ENCODE measurements around the gene PAFAH2. TPM values are rescaled to one million over a fixed set of nuclear protein-coding genes. Genes with fewer than 3 reads are reported as not detected.

The PAFAH2 gene
- total RNA-seq, result 9.7 TPM
- long read RNA-seq, partial matches to known transcripts, result 1 of 3 reads
- long read RNA-seq, other reads (novel, unspliced or antisense), result 1 of 3 reads

GRCh38 chr1:25997828-25998761 is at the start of gene PAFAH2:
Gene PAFAH2, minus strand, starts transcription at chr1:25998063. Its CDS starts 7,247 bp downstream, at chr1:25990816.
- intact Hi-C loops (cut with DNase I), result loop anchor here (1.0 to 5.0 kb wide), 3 partner anchors 103 to 176 kb away; no protein-coding TSS in a partner anchor
- peak; percentile 100 for ATAC-seq
- peak; percentile 99 for DNase-seq (ENCODE audit: missing footprints)

GRCh38 chr1:26047278-26047874 is 49.5 kb upstream of the PAFAH2 start:
- no peak for DNase-seq (ENCODE audit: missing footprints)
- intact Hi-C loops (cut with DNase I), result no loop called here
- ATAC-seq, result no peak

- intact Hi-C loops (cut with DNase I), result no loop called here
- ATAC-seq (no peak), DNase-seq (ENCODE audit: missing footprints) (no peak)
Measured at GRCh38 chr1:26046246-26047095, 48.6 kb upstream of the PAFAH2 start.

GRCh38 chr1:26045722-26046245 is 47.9 kb upstream of the PAFAH2 start, which contains the start of gene SLC30A2:
Gene SLC30A2, minus strand, starts transcription at chr1:26046118. Its CDS starts 222 bp downstream, at chr1:26045896.
- ATAC-seq, result no peak
- intact Hi-C loops (cut with DNase I), result no loop called here
- no peak for DNase-seq (ENCODE audit: missing footprints)

- ATAC-seq (peak; percentile 17), DNase-seq (ENCODE audit: missing footprints) (no peak)
- intact Hi-C loops (cut with DNase I), result no loop called here
Measured at GRCh38 chr1:26044971-26045721, 47.3 kb upstream of the PAFAH2 start.

- intact Hi-C loops (cut with DNase I), result no loop called here
- ATAC-seq (no peak), DNase-seq (ENCODE audit: missing footprints) (no peak)
Measured at GRCh38 chr1:26044414-26044813, 46.6 kb upstream of the PAFAH2 start.

GRCh38 chr1:26043765-26044164 is 45.9 kb upstream of the PAFAH2 start:
- intact Hi-C loops (cut with DNase I), result no loop called here
- no peak for DNase-seq (ENCODE audit: missing footprints)
- ATAC-seq, result no peak

- DNase-seq (ENCODE audit: missing footprints) (no peak), ATAC-seq (no peak)
- intact Hi-C loops (cut with DNase I), result no loop called here
Measured at GRCh38 chr1:26041978-26042377, 44.1 kb upstream of the PAFAH2 start.

GRCh38 chr1:26041401-26041800 is 43.5 kb upstream of the PAFAH2 start:
- DNase-seq (ENCODE audit: missing footprints) (no peak), ATAC-seq (no peak)
- intact Hi-C loops (cut with DNase I), result no loop called here

- intact Hi-C loops (cut with DNase I), result loop anchor here (5.0 kb wide), 1 partner anchor 193 kb away; the partner anchor contains the start of gene CEP85
- DNase-seq (ENCODE audit: missing footprints), result no peak
- ATAC-seq, result no peak
Measured at GRCh38 chr1:26038904-26039303, 41.0 kb upstream of the PAFAH2 start.

GRCh38 chr1:26038477-26038876 is 40.6 kb upstream of the PAFAH2 start:
- intact Hi-C loops (cut with DNase I), result loop anchor here (5.0 kb wide), 1 partner anchor 194 kb away; the partner anchor contains the start of gene CEP85
- no peak for ATAC-seq
- DNase-seq (ENCODE audit: missing footprints), result no peak

- ATAC-seq (no peak), DNase-seq (ENCODE audit: missing footprints) (no peak)
- intact Hi-C loops (cut with DNase I), result loop anchor here (2.0 to 5.0 kb wide), 3 partner anchors 29 to 194 kb away; partner anchors contain the start of genes CEP85, FAM110D and TRIM63
Measured at GRCh38 chr1:26037904-26038303, 40.0 kb upstream of the PAFAH2 start.

- intact Hi-C loops (cut with DNase I), result loop anchor here (1.0 to 5.0 kb wide), 5 partner anchors 30 to 195 kb away; partner anchors contain the start of genes CEP85, FAM110D and TRIM63
- DNase-seq (ENCODE audit: missing footprints) (no peak), ATAC-seq (no peak)
Measured at GRCh38 chr1:26036756-26037281, 39.0 kb upstream of the PAFAH2 start.

GRCh38 chr1:26035959-26036755 is 38.3 kb upstream of the PAFAH2 start:
- DNase-seq (ENCODE audit: missing footprints) (peak; percentile 95), ATAC-seq (peak; percentile 89)
- intact Hi-C loops (cut with DNase I), result loop anchor here (1.0 to 5.0 kb wide), 5 partner anchors 31 to 196 kb away; partner anchors contain the start of genes CEP85, FAM110D and TRIM63

- intact Hi-C loops (cut with DNase I), result loop anchor here (5.0 kb wide), 1 partner anchor 197 kb away; the partner anchor contains the start of gene CEP85
- ATAC-seq (peak; percentile 90), DNase-seq (ENCODE audit: missing footprints) (peak; percentile 98)
Measured at GRCh38 chr1:26035203-26035958, 37.5 kb upstream of the PAFAH2 start.

All from Right ventricle myocardium inferior (tissue), 1 donor.